NCI-H146 (cell line): ENCODE data around the gene CTNS.
A peak's percentile ranks its signal among the peaks of the same experiment; 100 is the strongest.

Experiments
- DNase-seq: peaks from one replicate; lab custom pipeline; 2025; lab: John Stamatoyannopoulos, UW

CTNS gene

DNA sequence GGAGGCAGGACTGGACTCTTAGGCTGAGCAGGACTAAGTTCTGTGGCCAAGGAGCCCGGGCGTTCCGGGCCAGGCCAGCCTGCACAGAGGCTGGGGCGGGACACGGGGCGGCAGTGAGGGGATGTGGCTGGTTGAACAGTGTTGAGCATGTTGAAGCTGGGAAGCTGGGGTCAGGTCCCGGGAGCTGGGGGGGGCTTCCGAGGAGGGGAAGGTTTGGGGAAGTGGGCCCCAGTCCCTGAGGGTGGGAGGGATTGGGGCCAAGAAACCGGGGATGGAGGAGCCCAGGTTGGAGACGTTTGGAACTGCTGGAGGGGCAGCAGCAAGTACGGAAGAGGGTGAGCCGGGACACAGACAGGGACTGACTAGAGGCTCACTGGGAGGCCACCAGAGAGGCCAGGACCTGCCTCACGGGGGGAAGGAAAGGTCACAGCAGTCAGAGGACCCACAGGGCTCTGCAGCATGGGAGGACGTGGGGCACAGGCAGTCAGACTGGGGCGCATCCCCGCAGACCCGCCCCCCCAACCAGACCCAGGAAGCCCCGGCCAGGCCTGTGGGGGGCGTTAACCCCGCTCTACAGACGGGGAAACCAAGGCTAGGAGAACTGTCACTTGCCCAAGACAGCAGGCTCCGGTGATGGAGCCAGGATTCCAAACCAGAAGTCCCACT, 22.4 kb downstream of the CTNS start:
- no peak for DNase-seq

DNA sequence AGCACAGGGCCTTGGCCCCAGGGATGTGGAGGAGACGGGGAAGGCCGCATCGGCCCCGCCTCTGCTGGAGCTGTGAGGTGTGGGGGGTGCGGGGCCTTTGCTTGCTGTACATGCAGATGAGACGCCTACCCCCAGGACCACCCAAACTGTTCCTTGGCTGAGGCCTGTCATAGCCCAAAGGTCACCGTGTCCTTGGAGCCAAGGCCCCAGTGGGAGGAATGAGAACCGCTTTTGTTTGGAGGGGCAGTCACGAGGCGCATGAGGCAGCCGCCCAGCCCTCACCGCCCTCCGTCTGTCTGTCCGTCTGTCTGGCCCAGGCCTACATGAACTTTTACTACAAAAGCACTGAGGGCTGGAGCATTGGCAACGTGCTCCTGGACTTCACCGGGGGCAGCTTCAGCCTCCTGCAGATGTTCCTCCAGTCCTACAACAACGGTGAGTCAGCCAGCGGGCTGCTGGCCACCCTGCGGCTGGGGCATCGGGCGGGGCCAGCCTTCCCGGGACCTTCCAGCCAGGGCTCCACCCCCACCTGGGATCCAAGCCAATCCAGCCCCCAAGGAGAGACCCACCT, 23.1 kb downstream of the CTNS start:
- DNase-seq: no peak

DNA sequence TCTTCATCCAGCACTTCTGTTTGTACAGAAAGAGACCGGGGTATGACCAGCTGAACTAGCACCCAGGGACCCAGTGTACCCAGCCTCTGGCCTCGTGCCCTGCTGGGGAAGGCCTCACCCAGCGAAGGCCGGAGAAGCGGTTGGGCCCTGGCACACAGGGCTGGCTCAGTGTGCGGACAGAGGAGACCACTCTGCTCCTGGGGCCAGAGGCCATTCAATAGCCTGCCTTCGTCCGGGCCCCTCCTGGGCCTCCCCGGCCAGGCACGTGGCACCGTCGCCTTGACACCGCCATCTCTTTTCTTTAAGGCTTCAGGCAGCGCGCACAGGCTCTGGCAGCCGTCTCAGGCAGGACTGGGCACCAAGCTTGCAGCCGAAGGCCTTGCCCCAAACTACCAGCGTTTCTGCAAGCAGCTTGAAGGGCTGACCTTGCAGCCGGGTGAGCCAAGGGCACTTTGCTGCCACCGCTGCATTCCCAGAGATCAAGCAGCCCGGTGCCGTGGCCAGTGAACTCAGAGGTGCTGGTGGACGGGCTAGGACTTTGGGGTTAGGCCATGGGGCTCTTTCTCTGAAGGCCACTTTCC, 23.8 kb downstream of the CTNS start:
- DNase-seq: no peak

DNA sequence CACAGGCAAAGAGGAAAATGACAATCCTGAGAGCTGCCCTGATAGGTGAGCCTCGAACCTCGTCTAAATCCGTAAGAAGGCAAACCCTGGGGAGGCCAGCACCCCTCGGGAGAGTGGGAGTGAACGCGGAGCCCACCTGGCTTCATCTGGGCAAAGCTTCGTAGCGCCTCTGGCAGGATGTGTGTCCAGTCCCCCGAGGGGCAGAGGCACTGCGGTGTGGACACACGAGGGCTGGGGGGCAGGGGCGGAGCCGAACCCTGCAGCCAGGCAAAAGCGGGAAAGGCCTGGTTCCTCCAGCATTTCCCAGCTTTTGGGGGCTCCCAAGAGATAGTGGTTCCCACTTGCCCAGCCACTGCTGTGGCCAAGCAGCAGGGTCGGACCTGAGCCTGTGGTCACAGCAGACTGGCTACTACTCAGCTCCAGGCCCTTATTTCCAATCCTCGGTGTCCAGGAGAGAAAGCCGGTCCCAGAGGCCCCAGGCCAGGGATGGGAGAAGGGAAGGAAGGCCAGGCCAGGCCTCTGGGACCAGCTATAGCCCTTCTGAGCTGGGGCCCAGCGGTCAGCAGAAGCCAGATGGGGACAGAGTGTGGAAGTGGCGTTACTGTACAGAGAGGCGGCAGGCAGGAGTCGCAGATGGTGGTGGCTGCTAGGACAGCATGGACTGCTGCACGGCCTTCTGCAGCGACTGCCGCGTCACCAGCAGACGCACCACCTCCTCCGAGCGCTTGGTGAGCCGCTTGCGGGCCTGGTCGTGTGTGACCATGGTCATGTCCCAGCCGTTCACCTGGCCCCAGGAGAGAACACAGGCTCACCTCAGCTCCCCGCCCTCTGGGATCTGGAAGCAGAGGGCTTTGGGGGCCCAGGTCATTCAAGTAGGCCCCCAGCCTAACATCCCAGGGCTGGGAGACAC, 26.8 kb downstream of the CTNS start:
- DNase-seq: no peak

DNA sequence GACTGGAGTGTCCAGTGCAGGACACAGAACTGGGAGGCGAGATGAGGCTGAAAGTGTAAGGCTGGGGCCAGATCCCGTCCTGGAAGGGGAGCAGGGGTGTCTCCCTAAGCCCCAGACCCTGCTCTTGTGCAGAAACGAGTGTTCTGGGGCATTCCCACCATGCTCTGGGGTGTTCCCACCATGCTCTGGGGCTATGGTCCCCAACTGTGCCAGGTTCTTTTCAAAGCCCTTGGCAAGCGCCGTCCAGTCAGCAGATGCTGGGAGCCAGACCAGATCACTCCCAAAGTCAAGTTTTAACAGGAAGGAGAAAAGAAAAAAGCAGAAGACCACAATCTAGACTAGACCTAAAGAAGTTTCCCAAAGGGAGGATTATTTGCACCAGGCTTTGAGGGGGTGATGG, 29.3 kb downstream of the CTNS start:
- DNase-seq: no peak

DNA sequence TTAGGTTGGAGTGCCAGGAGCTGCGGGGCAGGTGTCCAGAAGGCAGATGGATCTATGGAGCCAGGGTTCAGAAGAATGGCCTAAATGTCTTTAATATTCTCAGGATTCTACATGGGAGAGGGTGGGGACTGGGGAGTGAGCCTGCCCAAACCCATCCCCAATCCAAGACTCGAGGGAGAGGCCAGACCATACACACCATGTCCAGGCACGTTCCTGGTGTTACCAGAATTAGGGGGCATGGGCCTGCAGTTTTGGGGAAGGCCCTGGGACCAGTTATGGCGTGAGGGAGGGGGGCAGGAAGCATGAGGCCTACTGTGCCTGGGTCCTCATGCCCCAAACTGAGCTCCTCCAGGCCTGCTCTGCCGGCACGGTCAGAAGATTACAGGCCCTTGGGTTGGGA, 30.0 kb downstream of the CTNS start:
- DNase-seq: no peak

DNA sequence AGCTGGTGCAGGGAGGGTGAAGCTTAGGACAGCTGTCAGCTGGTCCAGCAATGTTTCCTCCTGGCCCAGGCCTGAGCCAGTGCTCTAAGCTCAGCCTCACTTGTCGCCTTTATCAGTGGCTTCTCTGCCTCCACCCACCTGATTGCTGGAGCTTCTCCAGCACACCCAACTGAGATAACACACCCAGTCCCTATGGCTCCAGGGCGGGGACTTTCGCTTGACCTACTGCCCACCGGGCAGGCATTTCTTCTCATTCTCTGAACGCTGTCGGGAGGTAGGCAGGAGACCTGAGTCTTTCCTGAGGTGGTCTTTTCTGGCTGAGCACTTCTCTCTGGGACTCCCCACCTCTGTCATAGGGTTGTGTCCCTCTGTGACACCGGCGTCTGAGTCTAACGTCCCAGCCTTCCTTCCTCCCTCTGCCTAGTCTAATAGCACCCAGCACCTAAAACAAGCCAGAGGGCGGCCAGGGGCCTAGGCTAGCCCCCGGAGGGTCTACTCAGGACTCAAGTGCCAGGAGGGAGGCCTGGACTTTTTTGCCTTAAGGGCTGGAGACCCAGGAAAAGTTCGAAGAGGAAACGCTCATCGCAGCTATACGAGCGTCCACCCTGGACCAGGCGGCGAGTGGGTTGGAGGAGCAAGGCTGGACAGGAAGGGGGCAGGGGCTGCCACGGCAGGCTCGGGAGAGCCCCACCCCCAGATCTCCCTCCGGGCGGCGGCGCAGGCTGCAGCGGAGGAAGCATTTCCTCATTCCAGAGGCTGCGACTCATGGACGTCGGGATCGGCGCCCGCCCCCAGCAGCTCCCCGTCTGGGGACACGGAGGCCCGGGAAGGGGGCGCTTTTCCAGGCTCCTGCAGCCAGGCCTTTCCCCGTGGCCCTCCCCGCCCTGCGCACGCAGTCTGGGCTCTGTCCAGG, 31.1 kb downstream of the CTNS start:
- peak; percentile 75 for DNase-seq

DNA sequence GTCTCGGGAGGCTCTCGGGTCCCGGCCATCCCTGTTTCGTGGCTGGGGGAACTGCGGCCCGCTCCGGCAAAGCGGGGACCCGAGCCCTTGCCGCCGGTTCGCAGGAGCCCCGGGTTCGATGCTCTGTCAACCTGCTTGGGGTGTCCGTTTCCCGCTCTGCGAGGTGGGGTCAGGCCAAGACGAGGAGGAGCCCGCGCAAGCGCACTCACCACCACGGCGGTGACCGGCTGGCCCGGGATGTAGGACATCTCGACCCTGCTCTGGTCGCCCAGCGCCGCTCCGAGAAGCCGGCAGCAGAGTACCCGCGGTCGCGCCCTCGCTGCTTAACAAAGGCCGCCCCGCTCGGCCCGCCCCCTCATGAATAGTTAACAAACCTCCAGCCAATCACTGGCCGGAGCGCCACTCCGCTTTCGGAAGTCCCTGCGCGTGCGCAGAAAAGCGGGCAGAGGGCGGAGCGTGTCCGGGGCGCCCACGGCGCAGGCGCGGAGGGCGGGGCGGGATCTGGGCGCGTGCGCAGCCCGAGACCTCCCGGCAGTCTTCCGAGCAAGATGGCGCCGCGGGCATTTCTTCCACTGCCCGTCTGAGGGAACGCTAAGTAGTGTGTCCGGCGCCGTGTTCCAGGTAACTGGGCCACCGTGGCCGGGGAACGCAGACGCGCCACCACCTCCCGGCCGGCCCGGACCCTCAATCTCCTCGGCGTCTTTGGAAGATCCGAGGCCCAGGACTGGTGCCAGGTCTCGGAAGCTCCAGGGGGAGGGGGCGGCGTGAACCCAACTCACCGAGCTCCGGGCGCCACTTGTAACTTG, 31.9 kb downstream of the CTNS start, which contains the start of the genes EMC6 and TAX1BP3:
Gene EMC6 (plus strand): TSS at position 534 of the 806 bp plus-strand sequence. CDS start 335 bp downstream, outside the sequence.
Gene TAX1BP3 (minus strand): TSS at position 300 of the 806 bp plus-strand sequence. CDS start 52 bp downstream, at position 248.
- peak; percentile 98 for DNase-seq

DNA sequence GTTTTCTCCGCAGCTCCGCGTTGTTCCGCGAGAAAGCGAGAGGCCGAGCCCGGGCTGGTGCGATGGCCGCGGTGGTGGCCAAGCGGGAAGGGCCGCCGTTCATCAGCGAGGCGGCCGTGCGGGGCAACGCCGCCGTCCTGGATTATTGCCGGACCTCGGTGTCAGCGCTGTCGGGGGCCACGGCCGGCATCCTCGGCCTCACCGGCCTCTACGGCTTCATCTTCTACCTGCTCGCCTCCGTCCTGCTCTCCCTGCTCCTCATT, 32.5 kb downstream of the CTNS start:
- no peak for DNase-seq

DNA sequence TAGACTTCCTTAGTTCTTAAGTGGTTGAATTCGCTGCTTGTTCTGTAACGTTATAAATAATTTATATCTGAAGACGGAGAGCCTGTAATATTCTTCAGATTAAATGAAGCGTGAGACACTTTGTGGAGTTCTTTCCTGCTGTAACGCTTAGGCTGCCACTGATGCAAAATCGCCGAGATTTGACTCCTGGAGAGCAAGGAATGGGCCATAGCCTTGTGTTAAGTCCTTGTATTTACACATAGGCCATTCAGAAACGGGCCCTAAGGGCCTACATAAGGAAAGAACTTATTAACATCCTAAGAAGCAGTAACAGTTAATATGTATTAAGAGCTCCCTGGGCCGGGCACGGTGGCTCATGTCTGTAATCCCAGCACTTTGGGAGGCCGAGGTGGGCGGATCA, 33.0 kb downstream of the CTNS start:
- DNase-seq: no peak

DNA sequence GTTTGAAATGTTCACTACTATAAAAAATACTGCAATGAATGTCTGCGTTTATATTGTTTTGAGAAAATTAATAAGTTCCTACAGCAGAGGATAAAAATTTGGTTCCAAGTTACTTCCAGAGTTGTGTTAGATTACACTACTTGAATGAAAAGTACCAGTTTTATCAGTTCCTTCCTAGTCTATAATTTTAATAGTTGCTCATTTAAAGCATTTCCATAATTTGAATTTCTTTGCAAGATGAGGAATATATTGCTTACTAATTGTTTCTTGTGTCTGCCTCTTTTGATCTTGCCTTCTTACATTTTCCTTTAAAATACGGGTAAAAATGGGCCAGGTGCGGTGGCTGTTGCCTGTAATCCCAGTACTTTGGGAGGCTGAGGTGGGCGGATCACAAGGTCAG, 36.0 kb downstream of the CTNS start:
- DNase-seq: no peak

DNA sequence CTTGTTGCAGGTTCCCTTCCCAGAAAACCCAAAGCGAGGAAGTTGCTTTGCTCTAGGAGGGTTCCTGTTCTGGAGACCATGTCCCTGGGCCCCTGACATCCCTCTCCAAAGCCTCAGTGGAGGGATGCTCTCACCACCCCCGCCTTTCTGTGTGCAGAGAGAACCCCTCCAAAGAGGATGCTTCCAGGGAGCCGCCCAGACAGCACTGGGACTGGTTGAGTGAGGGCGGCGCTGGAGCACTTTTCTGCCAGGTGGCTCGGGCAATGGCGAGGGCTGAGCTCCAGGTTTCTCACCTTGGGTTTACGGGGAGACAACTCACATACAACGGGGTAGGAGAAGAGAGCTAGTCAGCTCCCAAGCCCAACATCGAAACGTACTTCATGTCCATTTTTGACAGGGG, 39.3 kb downstream of the CTNS start:
- DNase-seq: no peak

DNA sequence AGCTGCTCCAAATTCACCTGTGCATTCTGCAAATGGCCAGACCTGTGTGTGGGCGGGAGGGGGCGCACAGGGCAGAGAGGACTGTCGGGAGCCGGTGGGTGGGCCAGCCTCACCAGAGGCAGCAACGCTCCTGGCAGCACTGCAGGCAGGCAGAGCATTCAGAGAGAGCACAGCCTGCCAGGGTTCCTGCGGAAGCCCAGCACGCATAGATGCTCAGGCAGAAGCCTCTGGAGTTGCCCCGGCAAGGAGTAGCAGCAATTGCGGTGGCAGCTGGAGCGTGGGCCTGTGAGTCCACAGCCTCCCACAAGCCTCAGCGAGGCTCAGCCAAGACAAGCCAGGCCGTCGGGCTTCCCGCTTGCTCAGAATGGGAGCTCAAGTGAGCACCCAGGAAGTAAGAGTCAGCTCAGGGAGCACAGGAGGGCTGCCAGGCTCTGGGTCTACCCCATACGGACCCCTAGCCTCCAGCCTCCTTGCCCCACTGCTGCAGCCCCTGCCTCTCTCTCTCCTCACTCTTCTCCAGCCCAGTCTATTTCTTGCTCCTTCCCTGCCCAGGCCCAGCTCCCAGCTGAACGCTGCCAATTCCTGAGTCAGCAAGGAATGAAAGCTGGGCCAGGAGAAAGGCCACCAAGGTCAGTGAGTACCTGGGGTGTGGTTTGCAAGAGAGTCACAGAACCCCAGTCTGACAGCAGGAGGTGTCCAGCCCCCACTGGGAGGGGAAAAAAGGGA, 41.7 kb downstream of the CTNS start:
- DNase-seq: no peak

DNA sequence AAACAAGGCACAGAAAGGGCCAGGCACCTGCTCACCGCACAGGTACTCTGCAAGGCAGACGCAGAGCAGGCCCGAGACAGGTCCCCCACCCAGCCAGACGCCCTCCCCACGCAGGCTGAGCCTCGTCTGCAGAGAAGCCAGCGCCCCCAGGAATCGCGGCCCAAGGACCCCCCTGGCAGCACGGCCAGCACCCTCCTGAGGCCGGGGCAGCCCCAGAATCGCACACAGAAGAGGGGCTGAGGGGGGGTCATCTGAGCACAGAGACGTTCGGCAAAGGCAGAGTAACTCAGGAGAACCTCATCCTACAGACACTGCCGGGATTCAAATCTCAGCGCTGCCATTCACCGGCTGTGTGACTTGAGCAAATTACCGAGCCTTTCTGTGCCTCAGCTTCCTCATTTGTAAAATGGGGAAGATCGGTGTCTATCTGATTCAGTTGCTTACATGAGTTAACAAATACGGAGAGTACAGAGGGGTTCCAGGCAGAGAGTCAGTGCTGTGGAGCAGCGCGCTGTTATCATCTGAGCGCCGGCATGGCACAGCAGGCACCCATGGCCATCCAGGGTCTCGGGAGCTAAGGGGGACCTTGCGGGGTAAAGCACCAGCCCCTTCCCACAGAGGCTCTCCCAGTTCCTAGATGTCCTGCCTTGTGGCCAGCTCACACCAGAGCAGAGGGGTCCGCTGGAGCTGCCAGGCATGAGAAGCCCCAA, 42.4 kb downstream of the CTNS start:
- no peak for DNase-seq

DNA sequence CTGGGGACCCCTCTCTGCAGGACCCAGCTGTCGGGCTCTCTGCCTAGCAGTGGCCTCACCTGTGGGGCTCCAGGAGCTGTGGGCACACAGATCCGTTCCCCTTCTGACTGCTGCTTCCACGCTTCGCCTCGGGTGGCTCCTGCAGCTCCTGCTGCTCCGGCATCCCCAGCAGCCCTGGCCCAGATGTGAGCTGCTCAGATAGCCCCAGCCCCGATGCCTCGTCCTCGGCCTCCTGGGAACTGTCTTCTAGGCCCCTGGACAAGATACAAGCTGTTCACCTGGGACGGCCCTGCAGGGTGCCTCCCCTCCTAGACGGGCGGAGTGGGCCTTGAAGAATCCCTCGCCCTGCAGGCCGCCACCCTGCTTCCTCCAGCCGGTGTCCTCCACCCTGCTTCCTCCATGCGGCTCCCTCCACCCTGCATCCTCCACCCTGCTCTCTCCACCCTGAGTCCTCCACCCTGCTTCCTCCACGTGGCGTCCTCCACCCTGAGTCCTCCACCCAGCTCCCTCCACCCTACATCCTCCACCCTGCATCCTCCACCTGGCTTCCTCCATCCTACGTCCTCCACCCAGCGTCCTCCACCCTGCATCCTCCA, 43.1 kb downstream of the CTNS start:
- DNase-seq: no peak

DNA sequence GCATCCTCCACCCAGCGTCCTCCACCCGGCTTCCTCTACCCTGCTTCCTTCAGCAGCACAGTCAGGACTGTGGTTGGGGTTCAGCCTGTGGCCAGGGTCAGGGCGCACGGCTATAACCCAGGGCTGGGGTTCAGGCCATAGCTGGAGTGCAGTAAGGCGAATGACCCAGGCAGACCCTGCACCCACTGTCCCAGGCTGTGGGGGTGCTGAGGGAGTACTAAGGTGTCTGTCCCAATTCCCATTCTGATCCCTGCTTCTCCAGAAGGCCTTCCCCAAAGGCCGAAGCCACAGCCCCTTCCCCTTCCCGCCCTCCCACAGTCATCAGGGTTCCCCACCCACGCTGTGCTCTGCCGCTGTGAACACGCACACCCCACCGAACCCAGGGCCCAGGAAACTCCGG, 44.5 kb downstream of the CTNS start:
- DNase-seq: no peak

DNA sequence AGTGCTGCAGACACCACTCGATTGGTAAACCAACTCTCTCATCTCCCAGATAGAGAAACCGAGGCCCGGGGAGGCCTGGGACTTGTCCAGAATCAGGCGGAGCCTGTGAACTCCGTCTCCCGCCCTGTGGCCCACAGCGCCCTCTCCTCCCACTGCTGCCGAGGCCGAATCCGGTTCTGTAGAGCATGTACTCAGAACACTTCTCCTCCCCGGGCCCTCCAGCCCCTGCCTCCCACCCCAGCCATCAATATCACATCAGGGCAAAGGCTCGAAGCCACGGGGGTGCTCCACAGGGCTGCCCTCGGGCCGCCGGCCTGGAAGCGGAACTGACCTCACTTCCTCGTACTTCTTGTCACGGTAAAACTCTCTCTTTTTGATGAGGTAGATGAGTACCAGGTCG, 45.0 kb downstream of the CTNS start:
- DNase-seq: no peak

DNA sequence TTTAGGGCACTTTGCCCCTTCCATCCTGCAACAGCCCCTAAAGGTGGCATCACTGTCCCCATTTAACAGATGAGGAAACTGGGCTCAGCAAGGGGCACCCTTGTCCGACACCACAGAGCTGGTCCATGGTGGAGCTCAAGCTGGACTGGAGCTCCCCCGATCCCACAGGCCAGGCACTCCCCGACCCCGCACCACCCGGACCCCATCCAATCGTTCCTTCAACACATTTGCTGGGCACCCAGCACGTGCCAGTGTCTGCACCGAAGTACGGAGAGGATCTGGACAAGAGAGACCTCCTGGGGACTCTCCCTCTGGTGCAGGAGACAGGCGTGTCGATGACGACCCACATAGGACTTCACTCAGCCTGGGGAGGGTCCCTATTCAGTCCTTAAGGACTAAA, 45.5 kb downstream of the CTNS start:
- DNase-seq: no peak

DNA sequence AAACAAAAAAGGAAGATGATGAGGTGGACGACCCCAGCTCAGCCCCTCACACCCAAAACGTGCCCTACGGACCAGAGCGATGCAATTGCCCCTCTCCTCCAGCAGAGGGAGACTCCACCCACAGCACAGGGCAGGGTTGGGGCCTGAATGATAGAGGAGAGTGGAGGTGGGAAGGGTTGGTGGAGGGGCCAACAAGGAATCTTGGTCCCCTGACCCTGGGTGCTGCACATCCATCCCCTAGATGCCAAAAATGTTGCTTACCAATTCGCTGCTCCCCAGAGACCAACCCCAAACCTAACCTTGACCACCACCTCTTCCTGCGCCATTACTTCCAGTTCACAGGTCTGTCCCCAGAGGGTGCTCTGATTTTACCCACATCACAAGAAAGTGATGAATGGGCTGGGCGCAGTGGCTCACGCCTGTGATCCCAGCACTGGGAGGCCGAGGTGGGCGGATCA, 46.5 kb downstream of the CTNS start:
- DNase-seq: peak; percentile 28
